Thymus (tissue), 11 donors: ENCODE data around the gene B9D1. TPM values are rescaled to one million over a fixed set of nuclear protein-coding genes. Genes with fewer than 3 reads are reported as not detected.

ENCODE experiments used
- DNase-seq, 9 donors: peaks; one replicate each; pipeline ENCODE4 v3.0.0-alpha.2; 2013; ENCODE audit warnings: low spot score in 9 of 9, low read depth in 6 of 9, missing footprints in 1 of 9
- H3K27ac ChIP-seq, 2 donors: one replicate each; pipeline ENCODE4 v1.5.1; 2013; ENCODE audit warnings: control low read depth in 1 of 2, low read depth in 1 of 2, low read length in 1 of 2, mild to moderate bottlenecking in 1 of 2, moderate library complexity in 1 of 2
- H3K27me3 ChIP-seq, 2 donors: one replicate each; pipeline ENCODE4 v1.5.1; 2013; ENCODE audit warnings: low read length in 1 of 2; ENCODE audit not compliant: control insufficient read depth in 2 of 2, insufficient read depth in 1 of 2
- H3K36me3 ChIP-seq, 2 donors: one replicate each; pipeline ENCODE4 v1.5.1; 2013; ENCODE audit warnings: low read length in 1 of 2, mild to moderate bottlenecking in 1 of 2, moderate library complexity in 1 of 2; ENCODE audit not compliant: control insufficient read depth in 2 of 2, insufficient read depth in 2 of 2
- H3K4me1 ChIP-seq, 2 donors: one replicate each; pipeline ENCODE4 v1.5.1; 2013; ENCODE audit warnings: low read length in 2 of 2; ENCODE audit not compliant: control insufficient read depth in 2 of 2, insufficient read depth in 2 of 2
- H3K4me3 ChIP-seq, 2 donors: one replicate each; pipeline ENCODE4 v1.5.1; 2013; ENCODE audit warnings: low read length in 2 of 2, control low read depth in 1 of 2, mild to moderate bottlenecking in 1 of 2
- H3K9me3 ChIP-seq, 2 donors: one replicate each; pipeline ENCODE4 v1.5.1; 2013; ENCODE audit warnings: low read length in 1 of 2, mild to moderate bottlenecking in 1 of 2; ENCODE audit not compliant: control insufficient read depth in 2 of 2, insufficient read depth in 1 of 2
- WGBS: extraction: QIAGEN DNeasy Blood & Tissue Kit; methylation state at CpG from one replicate; pipeline ENCODE4 v1.1.7; 2013; 5-methylcytosine and 5-hydroxymethylcytosine counted together
- polyA plus RNA-seq: library from polyadenylated mRNA; stranded (reverse); fragments of 200-250 nt; gene quantifications from one replicate; pipeline ENCODE4 v1.2.3, GENCODE V29; 2013
- total RNA-seq: library from RNA; stranded (reverse); fragments of 120-200 nt; gene quantifications from one replicate; pipeline ENCODE4 v1.2.4, GENCODE V29; 2013
- donor health status: healthy.

B9D1 gene
- total and polyA plus RNA-seq, 2 donors, result 5.4 to 6.4 TPM

DNA sequence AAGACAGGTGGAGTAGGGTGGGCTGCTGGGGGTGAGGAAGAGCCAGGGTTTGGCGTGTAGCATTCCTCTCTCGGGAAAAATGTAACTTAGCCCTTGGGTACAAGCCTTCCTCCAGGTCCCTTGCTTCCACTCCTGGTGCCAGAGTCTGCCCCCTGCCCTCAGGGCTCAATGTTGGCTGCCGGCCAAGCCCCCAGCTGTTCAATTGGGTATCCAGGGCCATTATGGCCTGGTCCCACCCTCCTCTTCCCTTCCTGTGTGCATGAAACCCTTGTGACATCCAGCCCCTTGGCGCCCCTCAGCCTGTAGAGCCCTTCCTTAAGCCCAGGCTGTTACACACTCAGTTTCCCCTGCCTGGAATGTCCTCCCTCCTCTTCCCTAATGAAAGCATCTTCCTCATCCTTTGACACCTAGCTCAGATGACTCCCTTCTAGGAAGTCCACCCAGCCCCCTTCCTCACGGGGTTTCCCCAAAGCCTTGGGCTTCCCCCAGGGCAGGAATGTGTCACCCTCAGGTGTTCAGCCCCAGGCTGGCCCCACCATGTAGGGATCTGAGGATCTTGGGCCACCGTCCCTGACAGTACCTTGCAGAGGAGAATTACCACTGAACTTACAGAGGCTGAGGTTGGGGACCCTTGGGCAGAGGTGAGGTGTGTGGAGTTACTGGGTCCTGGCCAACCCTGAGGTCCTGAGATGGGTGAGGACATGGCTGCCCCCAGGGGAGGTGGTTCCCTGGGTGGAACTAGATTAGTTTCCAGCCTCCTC is 30.0 kb downstream of the B9D1 start:
- Histone ChIP-seq H3K27ac (no peak overlapping the region), H3K4me3 (no peak overlapping the region), H3K36me3 (no peaks in the 10 kb centered on the region), H3K9me3 (no peaks in the 10 kb centered on the region), H3K4me1 (no peaks in the 10 kb centered on the region), H3K27me3 (peaks cover 3 to 59% of the 10 kb centered on the region in 2 donors)
- no peak for DNase-seq
- WGBS, result 97% methylated on average over 6 of the region's 6 CpGs

DNA sequence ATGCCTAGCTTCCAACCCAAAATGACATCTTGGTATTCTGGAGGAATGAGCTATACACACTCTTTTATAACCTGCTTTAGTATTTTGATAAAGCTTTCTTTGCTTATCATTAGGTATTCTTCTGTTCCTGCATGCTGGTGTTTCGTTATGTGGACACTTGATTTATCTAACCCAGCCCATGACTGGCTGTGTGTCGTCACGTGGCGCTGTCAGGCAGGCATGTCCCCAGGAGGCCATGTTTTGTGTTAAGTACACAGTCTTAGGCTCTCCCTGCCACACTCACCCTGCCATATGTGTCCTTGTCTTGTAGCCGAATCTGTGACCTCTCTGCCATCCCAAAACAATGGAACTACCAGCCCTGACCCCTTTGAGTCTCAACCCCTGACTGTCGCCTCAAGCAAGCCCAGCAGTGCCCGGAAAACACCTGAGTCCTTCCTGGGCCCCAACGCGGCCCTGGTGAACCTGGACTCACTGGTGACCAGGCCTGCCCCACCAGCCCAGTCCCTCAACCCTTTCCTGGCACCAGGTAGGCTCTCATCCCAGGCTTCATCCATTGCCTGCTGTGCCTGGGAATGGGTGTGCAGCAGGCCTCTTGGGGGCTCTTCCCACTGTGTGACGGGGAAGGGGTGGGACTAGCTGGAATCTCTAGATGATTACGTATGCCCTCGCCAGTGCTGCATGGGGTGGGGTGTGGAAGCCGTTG is 30.8 kb downstream of the B9D1 start:
- no peaks in the 10 kb centered on the region for H3K36me3 ChIP-seq
- no peaks in the 10 kb centered on the region for H3K4me1 ChIP-seq
- H3K27ac ChIP-seq, result no peak overlapping the region
- no peak overlapping the region for H3K4me3 ChIP-seq
- peaks cover 3 to 50% of the 10 kb centered on the region in 2 donors for H3K27me3 ChIP-seq
- H3K9me3 ChIP-seq, result no peaks in the 10 kb centered on the region
- WGBS, result 97% methylated on average over 13 of the region's 13 CpGs
- DNase-seq, result no peak

DNA sequence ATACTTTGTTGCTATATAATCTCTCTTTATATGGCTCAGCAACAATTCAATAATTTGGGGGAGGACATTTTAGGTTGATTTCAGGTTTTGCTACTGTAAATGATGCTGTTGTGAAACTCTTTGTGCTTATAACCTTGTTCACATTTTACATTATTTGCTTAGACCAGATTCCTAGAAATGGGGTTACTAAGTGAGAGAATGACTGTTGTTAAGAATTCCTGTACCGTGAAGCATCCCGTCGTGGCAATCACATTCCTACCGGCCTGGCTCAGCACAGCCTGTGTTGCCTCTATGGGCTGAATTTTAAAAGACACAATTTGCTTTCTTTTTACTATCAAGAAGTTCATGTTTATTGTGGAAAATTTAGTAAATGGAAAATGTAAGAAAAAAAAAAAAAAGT is 31.4 kb downstream of the B9D1 start:
- WGBS, result 97% methylated on average over 4 of the region's 4 CpGs
- no peaks in the 10 kb centered on the region for H3K4me1 ChIP-seq
- H3K9me3 ChIP-seq, result no peaks in the 10 kb centered on the region
- H3K27ac ChIP-seq, result no peak overlapping the region
- no peak overlapping the region for H3K4me3 ChIP-seq
- H3K27me3 ChIP-seq, result peaks cover 3 to 46% of the 10 kb centered on the region in 2 donors
- no peak for DNase-seq
- no peaks in the 10 kb centered on the region for H3K36me3 ChIP-seq

DNA sequence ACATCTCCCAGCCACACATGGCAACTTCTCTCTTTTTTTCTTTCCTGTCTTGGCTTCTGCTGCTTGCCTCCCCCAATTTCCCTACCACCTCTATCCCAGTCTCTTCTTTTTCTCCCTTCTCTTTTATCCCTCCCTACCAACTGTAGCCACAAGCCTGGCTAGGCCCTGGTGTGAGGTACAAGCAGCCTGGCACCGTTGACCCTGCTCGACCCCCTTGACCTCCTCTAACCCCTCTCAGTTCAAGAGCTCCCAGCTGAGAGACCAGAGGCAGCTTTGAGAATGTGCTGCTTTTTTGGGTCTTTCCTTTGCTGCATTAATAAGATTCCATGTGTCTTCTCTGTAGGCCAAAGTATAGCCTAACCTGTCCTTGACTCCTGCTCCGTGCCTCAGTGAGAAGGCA is 32.3 kb downstream of the B9D1 start:
- no peak overlapping the region for H3K4me3 ChIP-seq
- H3K36me3 ChIP-seq, result no peaks in the 10 kb centered on the region
- H3K9me3 ChIP-seq, result no peaks in the 10 kb centered on the region
- no peak overlapping the region for H3K27ac ChIP-seq
- 95% methylated on average over 3 of the region's 3 CpGs for WGBS
- no peaks in the 10 kb centered on the region for H3K4me1 ChIP-seq
- H3K27me3 ChIP-seq, result peaks cover under 1 to 39% of the 10 kb centered on the region in 2 donors
- no peak for DNase-seq

DNA sequence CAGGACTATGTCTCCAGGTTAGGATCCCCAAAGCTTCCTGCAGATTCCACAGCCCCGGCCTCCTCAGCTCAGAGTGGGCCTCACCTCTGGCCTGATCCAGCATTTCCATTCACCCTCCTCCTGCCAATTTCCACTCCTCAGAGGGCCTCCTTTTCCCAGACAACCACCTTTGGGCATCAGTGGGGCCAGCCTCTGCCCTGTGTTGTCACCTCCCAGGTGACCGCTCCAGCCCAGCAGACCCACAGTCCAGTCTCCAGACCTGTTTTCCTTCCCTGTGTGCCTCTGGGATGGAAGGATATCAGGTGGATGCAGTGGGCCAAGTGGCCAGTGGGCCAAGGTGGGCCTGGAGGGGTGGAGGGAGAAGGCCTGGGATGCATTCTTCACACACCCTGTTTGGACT is 32.7 kb downstream of the B9D1 start:
- H3K36me3 ChIP-seq, result no peaks in the 10 kb centered on the region
- DNase-seq, result no peak

DNA sequence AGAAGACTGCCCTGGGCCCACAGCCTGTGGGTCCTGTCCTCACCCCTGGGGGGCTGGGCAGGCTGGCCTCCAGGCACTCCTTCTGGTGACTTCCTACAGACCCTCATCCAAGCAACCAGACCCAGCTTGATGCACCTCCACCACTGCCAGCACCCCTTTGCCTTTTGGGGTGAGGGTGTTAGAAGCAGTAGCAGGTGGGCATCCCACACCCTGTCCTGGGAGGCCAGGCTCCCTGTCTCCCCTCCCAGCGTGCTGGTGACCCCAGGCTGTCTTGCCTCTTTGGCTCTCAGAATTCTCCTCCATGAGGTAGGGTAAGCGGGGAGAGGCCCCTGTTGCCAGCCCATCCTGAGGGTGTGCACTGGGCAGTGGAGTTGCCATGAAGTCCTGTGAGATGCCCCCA is 33.4 kb downstream of the B9D1 start:
- Histone ChIP-seq H3K27me3 (peaks cover 0 to 35% of the 10 kb centered on the region in 2 donors), H3K4me3 (no peak overlapping the region), H3K4me1 (no peaks in the 10 kb centered on the region), H3K9me3 (no peaks in the 10 kb centered on the region), H3K27ac (no peak overlapping the region), H3K36me3 (no peaks in the 10 kb centered on the region)
- WGBS, result 88% methylated on average over 2 of the region's 2 CpGs
- no peak for DNase-seq

More for the DNA sequence above, 32.7 kb downstream of the B9D1 start:
- Histone ChIP-seq H3K9me3 (no peaks in the 10 kb centered on the region), H3K4me3 (no peak overlapping the region), H3K27me3 (peaks cover 0 to 39% of the 10 kb centered on the region in 2 donors), H3K27ac (no peak overlapping the region), H3K4me1 (no peaks in the 10 kb centered on the region)
- 97% methylated on average over 2 of the region's 2 CpGs for WGBS

DNA sequence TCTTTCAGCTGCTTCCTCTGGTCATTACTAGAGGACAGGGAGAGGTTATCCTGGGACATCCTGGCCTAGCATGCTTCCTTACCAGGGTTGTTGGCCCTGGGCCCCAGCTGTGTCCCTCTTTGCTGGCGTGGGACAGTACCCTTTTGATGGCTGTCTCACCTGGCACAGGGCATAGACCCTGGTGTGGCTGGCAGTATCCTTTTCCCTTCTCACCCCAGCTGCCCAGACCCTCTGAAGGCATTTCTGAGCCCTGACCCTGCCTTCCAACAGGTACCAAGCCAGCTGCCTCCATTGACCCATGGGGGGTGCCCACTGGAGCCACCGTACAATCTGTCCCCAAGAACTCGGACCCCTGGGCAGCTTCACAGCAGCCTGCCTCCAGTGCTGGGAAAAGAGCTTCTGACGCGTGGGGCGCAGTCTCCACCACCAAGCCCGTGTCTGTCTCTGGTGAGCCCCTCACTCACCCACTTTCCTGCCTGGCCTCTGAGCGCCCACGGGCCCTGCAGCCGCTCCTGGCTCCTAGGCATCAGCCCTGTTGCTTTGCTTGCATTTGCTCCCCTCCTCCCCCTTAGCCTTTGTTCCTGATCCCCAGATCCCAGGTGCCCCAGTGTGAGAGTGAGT is 34.0 kb downstream of the B9D1 start:
- Histone ChIP-seq H3K27me3 (peaks cover 0 to 32% of the 10 kb centered on the region in 2 donors), H3K27ac (no peak overlapping the region), H3K4me3 (no peak overlapping the region), H3K9me3 (no peaks in the 10 kb centered on the region), H3K36me3 (no peaks in the 10 kb centered on the region), H3K4me1 (no peaks in the 10 kb centered on the region)
- DNase-seq, result no peak
- 96% methylated on average over 10 of the region's 10 CpGs for WGBS

DNA sequence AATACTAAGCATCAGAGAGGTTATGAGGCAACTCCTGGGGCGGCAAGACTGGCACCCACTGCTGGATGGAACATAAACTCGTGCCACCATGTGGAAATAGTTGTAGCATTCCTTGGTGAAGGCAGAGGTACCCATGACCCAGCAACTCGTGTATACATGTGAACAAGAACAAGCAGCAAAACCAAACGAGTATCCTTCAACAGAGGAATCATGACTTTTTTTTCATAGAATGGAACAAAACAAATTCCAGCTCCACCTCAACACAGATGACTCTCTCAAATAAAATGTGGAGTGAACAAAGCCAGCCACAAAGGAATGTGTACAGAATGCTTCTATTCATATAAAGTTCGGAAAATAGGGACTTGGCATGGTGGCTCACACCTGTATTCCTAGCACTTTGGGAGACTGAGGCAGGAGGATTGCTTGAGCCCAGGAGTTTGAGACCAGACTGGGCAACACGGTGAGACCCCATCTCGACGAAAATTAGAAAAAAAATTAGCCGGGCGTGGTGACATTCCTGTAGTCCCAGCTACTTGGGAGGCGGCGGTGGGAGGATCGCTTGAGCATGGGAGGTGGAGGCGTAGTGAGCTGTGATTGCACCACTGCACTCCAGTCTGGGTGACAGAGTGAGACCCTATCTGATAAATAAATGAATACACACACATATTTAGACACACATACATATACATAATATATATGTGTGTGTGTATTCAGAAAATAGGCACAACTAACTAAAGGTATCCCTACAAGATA is 35.3 kb downstream of the B9D1 start:
- Histone ChIP-seq H3K9me3 (no peaks in the 10 kb centered on the region), H3K27me3 (peaks cover 0 to 24% of the 10 kb centered on the region in 2 donors), H3K4me1 (no peaks in the 10 kb centered on the region), H3K36me3 (no peaks in the 10 kb centered on the region), H3K4me3 (no peak overlapping the region), H3K27ac (no peak overlapping the region)
- 96% methylated on average over 14 of the region's 14 CpGs for WGBS
- DNase-seq, result no peak
